GM12891 (cell line): ENCODE data around the gene MEGF10.

Experiments
- POLR2A ChIP-seq: IDR thresholded peaks from 2 replicates; pipeline ENCODE4 v1.6.1; 2011; ENCODE audit warnings: low read depth, low read length, control low read depth
- TAF1 ChIP-seq: IDR thresholded peaks from 2 replicates; pipeline ENCODE4 v1.6.1; 2011; ENCODE audit warnings: low read depth, low read length, control low read depth

DNA sequence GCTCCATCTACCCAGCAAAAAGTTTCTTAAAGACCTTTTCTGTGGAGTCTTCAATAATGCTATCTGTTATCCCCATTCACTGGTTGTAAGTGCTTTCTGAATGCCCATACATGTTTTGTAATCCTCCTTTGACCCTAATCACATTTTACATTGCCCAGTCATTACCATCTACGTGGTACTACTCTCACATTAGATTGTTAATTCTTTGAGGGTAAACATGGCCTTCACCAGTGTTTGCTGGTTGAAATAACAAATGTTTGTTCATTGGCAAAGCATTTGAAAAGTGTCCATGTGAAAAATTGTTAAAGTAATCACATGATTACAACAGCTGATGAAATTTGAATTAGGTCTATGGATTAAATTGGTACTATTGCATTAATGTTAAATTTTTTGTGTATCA, 31.8 kb downstream of the MEGF10 start:
- TF ChIP-seq TAF1 (no peak), POLR2A (no peak)
